Measurements from ENCODE around the gene FKBP14.

GRCh38 chr7:29975561-29975960 is 50.9 kb downstream of the FKBP14 start:
- TF ChIP-seq, protein P1, sequence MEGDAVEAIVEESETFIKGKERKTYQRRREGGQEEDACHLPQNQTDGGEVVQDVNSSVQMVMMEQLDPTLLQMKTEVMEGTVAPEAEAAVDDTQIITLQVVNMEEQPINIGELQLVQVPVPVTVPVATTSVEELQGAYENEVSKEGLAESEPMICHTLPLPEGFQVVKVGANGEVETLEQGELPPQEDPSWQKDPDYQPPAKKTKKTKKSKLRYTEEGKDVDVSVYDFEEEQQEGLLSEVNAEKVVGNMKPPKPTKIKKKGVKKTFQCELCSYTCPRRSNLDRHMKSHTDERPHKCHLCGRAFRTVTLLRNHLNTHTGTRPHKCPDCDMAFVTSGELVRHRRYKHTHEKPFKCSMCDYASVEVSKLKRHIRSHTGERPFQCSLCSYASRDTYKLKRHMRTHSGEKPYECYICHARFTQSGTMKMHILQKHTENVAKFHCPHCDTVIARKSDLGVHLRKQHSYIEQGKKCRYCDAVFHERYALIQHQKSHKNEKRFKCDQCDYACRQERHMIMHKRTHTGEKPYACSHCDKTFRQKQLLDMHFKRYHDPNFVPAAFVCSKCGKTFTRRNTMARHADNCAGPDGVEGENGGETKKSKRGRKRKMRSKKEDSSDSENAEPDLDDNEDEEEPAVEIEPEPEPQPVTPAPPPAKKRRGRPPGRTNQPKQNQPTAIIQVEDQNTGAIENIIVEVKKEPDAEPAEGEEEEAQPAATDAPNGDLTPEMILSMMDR (IDR thresholded peaks at IDR 0.05), result no peak
- TF ChIP-seq POLR2A (IDR thresholded peaks at IDR 0.05), result no peak
